HG03064 (cell line): ENCODE results near the gene MMRN2.
A peak's percentile ranks its signal among the peaks of the same experiment; 100 is the strongest.

Experiments
- ATAC-seq: cut with Tn5 transposase; IDR thresholded peaks from one replicate; pipeline ENCODE4 v1.9.1; 2021; ENCODE audit warnings: low read depth; ENCODE audit not compliant: unreplicated experiment

The MMRN2 gene

GRCh38 chr10:86899670-86900276, 57.6 kb downstream of the MMRN2 start:
- ATAC-seq, result no peak

DNA sequence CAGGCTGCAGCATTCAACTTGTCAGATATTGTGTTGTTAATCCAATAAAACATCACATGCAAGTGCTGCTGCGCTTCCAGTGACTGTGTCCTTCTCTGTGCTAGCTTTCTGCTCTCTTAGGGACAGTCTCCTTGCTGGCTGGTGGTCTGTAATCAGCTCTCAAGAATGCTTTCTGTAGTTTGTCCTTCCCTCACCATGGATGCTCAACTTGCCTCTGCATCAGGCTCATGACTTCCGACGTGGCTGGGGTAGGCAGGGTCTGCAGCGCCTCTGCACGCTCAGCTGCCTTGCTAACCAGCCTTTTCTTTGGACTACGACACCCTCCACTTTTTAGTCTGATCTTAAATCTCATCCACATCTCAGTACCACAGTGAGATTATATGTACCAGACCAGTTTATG, 58.3 kb downstream of the MMRN2 start:
- ATAC-seq, result no peak

DNA sequence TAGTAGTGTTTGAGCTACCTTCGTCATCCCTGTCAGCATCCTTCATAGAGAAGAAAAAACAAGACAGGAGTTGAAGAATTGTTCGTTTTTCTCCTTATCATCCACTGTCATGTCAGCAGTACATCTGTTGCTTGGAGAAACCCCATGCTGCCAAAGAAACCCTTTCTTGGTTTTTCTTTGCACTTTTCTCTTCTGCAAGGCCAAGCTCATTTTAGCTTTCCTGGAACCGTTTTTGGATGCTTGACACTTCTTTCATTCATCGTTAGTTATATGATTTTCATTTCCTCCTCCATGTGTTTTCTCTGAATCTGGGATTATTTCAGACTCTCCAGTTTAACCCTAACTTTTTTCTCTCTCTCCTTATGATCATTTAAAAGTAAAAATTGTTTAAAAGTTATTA, 58.9 kb downstream of the MMRN2 start:
- ATAC-seq, result no peak

DNA sequence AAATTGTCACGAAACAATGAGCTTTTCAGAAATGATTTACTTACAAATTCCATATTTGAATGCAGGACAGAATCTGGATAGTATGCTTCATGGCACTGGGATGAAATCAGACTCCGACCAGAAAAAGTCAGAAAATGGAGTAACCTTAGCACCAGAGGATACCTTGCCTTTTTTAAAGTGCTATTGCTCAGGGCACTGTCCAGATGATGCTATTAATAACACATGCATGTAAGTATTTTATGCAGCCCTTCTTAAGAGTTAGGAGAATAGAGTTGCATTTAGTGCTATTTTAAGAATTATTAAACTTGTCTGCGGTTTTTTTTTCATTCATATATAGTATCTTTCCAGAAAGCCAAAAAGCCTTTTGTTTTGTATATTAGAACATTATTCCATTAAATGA, 67.4 kb downstream of the MMRN2 start:
- no peak for ATAC-seq

DNA sequence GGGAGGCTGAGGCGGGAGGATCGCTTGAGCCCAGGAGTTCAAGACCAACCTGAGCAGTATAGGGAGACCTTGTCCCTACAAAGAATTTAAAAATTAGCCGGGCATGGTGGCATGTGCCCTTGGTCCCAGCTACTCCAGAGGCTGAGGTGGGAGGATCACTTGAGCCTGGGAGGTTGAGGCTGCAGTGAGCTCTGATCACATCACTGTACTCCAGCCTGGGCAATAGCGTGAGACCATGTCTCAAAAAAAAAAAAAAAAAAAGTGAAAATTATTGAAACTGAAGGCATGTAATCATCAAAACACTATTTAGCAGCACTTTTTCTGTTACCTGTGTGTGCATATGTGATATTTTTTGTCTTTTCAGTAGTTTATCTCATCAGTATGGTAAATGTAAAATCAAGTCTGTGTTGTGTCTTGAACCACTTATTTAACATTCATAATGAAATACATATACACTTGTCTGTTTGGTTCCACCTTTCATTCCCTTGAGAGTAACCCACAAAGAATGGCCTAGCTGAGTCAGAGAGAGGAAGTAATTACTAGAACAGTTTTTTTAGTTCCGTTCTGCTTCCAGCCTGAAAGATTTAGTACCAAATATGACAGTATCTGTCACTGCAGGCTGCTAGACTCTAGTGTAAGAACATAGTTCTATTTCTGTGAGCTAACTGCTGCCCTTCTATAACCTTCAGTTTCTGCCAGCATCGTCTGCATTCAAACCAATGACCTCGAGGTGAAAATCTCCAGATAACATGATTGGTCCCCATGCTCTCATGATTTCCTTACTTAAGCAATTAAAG, 68.6 kb downstream of the MMRN2 start:
- ATAC-seq, result peak; percentile 99
